ENCODE results near the gene EIF2S3.
A peak's percentile ranks its signal among the peaks of the same experiment; 100 is the strongest.

Gene EIF2S3

DNA sequence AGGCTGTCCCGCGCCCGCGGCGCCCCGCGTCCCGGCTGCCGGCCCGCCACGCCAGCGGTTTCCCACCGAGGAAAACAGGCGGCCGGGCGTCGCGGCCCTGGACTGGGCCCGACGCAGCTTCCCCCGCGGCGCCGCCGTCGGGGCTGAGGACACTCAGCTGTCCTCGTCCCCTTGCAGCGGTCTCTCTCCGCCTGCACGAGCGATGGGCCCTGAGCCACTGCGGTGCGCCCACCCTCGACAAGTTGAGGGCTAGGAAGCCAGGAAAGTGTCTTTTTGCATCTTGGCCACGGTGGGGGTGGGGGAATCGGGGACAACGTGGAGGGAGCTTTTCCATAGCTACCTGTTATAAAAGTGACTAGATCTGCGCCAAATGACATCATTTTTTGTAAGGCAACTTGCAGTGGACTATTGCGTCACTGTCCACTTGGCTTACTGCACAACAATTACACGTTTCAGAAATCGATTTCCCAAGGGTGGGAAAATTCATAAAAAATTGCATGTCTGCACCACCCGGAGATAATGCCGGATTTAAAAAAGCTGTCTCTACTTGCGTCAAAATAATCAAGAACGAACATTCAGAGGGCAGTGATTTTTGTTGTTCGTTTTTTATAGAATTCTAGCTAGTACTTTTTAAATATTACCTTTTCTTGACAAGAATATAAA, 28.9 kb upstream of the EIF2S3 start:
- Histone ChIP-seq H2AK5ac (ENCODE audit: low read length, severe bottlenecking) (peak overlapping the region; percentile 91), H3K27ac (ENCODE audit: low read length, poor library complexity, severe bottlenecking) (peak overlapping the region; percentile 86), H3K36me3 (ENCODE audit: control insufficient read depth in 1 of 2, insufficient read depth in 2 of 2, low read depth in 1 of 2, low read length in 2 of 2) (no peaks in the 10 kb centered on the region), H2BK12ac (ENCODE audit: low read length in 2 of 2) (no peak overlapping the region), H3K18ac (ENCODE audit: low read depth in 1 of 2, low read length in 2 of 2) (peak overlapping the region; percentile 52 to 91), H3K9ac (ENCODE audit: low read length) (peak overlapping the region; percentile 97), H3K23ac (ENCODE audit: low read length in 2 of 2) (no peak overlapping the region), H4K91ac (ENCODE audit: low read length) (peak overlapping the region; percentile 64), H3K4me2 (ENCODE audit: low read length, poor library complexity, severe bottlenecking) (peak overlapping the region; percentile 1), H4K8ac (ENCODE audit: low read length) (peak overlapping the region; percentile 78), H3K4me1 (ENCODE audit: control insufficient read depth, insufficient read depth, low read depth, low read length) (no peaks in the 10 kb centered on the region), H3K4me3 (ENCODE audit: insufficient read depth in 1 of 2, low read depth in 1 of 2, low read length in 2 of 2) (peak overlapping the region; percentile 74 to 84), H2BK5ac (ENCODE audit: low read depth, low read length, poor library complexity, severe bottlenecking) (peak overlapping the region; percentile 46), H3K27me3 (ENCODE audit: control insufficient read depth in 1 of 2, insufficient read depth in 1 of 2, low read length in 2 of 2) (peaks cover 0 to 25% of the 10 kb centered on the region in 2 experiments), H2BK15ac (ENCODE audit: low read depth, poor library complexity, severe bottlenecking) (no peak overlapping the region), H3K4ac (ENCODE audit: low read depth in 1 of 2, low read length in 2 of 2) (peak overlapping the region; percentile 35 to 95), H3K9me3 (ENCODE audit: control insufficient read depth, low read length) (no peaks in the 10 kb centered on the region), H3K79me1 (replicated peaks; ENCODE audit: low read length, poor library complexity, severe bottlenecking) (no peaks in the 10 kb centered on the region), H2BK120ac (ENCODE audit: low read depth, low read length) (no peak overlapping the region), H2AFZ (ENCODE audit: low read depth, low read length) (peak overlapping the region; percentile 82), H3K14ac (ENCODE audit: low read length in 2 of 2) (peak overlapping the region in 1 of 2 experiments; percentile 86)
- DNase-seq = peak; percentile 76
- WGBS = 2% methylated on average over 20 of the region's 46 CpGs

DNA sequence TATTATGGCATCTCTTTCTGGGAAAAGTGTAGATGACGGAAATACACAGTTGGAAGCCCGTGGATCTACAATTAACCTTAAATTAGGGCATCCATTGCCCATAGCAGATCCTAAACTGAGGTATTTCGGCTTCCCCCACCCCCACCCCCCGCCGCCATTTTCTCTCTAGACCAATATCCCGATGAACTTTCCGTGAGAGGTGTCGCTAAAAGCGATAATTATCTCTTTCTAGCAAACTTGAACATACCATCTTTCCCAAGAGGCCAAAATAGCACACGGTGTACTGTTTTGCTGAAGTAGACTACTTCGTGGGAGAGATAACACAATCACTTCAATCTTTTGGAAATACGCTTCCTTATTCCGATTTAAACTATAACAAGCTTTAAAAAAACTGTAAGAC, 28.3 kb upstream of the EIF2S3 start:
- no peaks in the 10 kb centered on the region for H3K9me3 ChIP-seq (ENCODE audit: control insufficient read depth, low read length)
- H3K27me3 ChIP-seq (ENCODE audit: control insufficient read depth in 1 of 2, insufficient read depth in 1 of 2, low read length in 2 of 2) = peaks cover 0 to 20% of the 10 kb centered on the region in 2 experiments
- H2BK15ac ChIP-seq (ENCODE audit: low read depth, poor library complexity, severe bottlenecking) = no peak overlapping the region
- H3K36me3 ChIP-seq (ENCODE audit: control insufficient read depth in 1 of 2, insufficient read depth in 2 of 2, low read depth in 1 of 2, low read length in 2 of 2) = no peaks in the 10 kb centered on the region
- no peak overlapping the region for H2AK5ac ChIP-seq (ENCODE audit: low read length, severe bottlenecking)
- no peak overlapping the region for H2AFZ ChIP-seq (ENCODE audit: low read depth, low read length)
- no peaks in the 10 kb centered on the region for H3K4me1 ChIP-seq (ENCODE audit: control insufficient read depth, insufficient read depth, low read depth, low read length)
- peak overlapping the region in 1 of 2 experiments; percentile 84 for H3K4me3 ChIP-seq (ENCODE audit: insufficient read depth in 1 of 2, low read depth in 1 of 2, low read length in 2 of 2)
- no peak overlapping the region for H3K18ac ChIP-seq (ENCODE audit: low read depth in 1 of 2, low read length in 2 of 2)
- peak overlapping the region; percentile 59 for H3K27ac ChIP-seq (ENCODE audit: low read length, poor library complexity, severe bottlenecking)
- no peak overlapping the region for H4K91ac ChIP-seq (ENCODE audit: low read length)
- H3K4me2 ChIP-seq (ENCODE audit: low read length, poor library complexity, severe bottlenecking) = no peak overlapping the region
- 29% methylated on average over 10 of the region's 13 CpGs for WGBS
- no peak overlapping the region for H2BK12ac ChIP-seq (ENCODE audit: low read length in 2 of 2)
- H3K4ac ChIP-seq (ENCODE audit: low read depth in 1 of 2, low read length in 2 of 2) = no peak overlapping the region
- no peak overlapping the region for H4K8ac ChIP-seq (ENCODE audit: low read length)
- peak; percentile 25 for DNase-seq
- H3K14ac ChIP-seq (ENCODE audit: low read length in 2 of 2) = no peak overlapping the region
- H3K23ac ChIP-seq (ENCODE audit: low read length in 2 of 2) = no peak overlapping the region
- H2BK5ac ChIP-seq (ENCODE audit: low read depth, low read length, poor library complexity, severe bottlenecking) = no peak overlapping the region
- no peaks in the 10 kb centered on the region for H3K79me1 ChIP-seq (replicated peaks; ENCODE audit: low read length, poor library complexity, severe bottlenecking)
- H3K9ac ChIP-seq (ENCODE audit: low read length) = peak overlapping the region; percentile 97
- no peak overlapping the region for H2BK120ac ChIP-seq (ENCODE audit: low read depth, low read length)

DNA sequence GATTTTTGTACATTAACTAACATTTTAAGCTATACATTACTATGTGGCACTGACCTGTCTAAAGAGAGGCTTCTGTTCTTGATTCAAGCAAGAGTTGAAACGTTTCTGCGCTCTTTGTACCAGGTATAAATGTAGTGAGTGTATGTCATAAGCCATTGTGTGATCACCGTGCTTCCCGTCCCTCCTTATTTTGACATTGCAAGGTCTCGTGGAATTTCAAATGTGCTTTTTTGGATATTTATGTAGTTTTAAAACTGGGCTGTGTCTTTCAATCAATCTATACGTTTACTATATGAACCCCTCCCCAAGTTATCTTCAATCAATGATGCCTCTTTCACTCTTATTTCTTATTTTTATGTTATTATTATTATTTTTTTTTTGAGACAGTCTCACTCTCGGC, 27.7 kb upstream of the EIF2S3 start, which contains the start of gene KLHL15:
Gene KLHL15 (minus strand): TSS at position 101 of the 400 bp plus-strand sequence. CDS start 20,493 bp downstream, outside the sequence.
- H2BK120ac ChIP-seq (ENCODE audit: low read depth, low read length) = no peak within 1 kb of the TSS
- H4K8ac ChIP-seq (ENCODE audit: low read length) = no peak within 1 kb of the TSS
- WGBS = 67% methylated on average over 2 of the region's 7 CpGs
- peak within 1 kb of the TSS; percentile 1 for H3K4me2 ChIP-seq (ENCODE audit: low read length, poor library complexity, severe bottlenecking)
- no peak within 1 kb of the TSS for H4K91ac ChIP-seq (ENCODE audit: low read length)
- peak within 1 kb of the TSS; percentile 86 for H3K27ac ChIP-seq (ENCODE audit: low read length, poor library complexity, severe bottlenecking)
- no peak within 1 kb of the TSS for H3K14ac ChIP-seq (ENCODE audit: low read length in 2 of 2)
- peak within 1 kb of the TSS; percentile 97 for H3K9ac ChIP-seq (ENCODE audit: low read length)
- H2AFZ ChIP-seq (ENCODE audit: low read depth, low read length) = no peak within 1 kb of the TSS
- H3K18ac ChIP-seq (ENCODE audit: low read depth in 1 of 2, low read length in 2 of 2) = no peak within 1 kb of the TSS
- peak within 1 kb of the TSS in 1 of 2 experiments; percentile 84 for H3K4me3 ChIP-seq (ENCODE audit: insufficient read depth in 1 of 2, low read depth in 1 of 2, low read length in 2 of 2)
- H3K9me3 ChIP-seq (ENCODE audit: control insufficient read depth, low read length) = no peaks in the 10 kb centered on the region
- H2BK15ac ChIP-seq (ENCODE audit: low read depth, poor library complexity, severe bottlenecking) = no peak within 1 kb of the TSS
- H2BK5ac ChIP-seq (ENCODE audit: low read depth, low read length, poor library complexity, severe bottlenecking) = no peak within 1 kb of the TSS
- peaks cover 0 to 20% of the 10 kb centered on the region in 2 experiments for H3K27me3 ChIP-seq (ENCODE audit: control insufficient read depth in 1 of 2, insufficient read depth in 1 of 2, low read length in 2 of 2)
- H2BK12ac ChIP-seq (ENCODE audit: low read length in 2 of 2) = no peak within 1 kb of the TSS
- no peak within 1 kb of the TSS for H3K23ac ChIP-seq (ENCODE audit: low read length in 2 of 2)
- no peaks in the 10 kb centered on the region for H3K4me1 ChIP-seq (ENCODE audit: control insufficient read depth, insufficient read depth, low read depth, low read length)
- no peaks in the 10 kb centered on the region for H3K36me3 ChIP-seq (ENCODE audit: control insufficient read depth in 1 of 2, insufficient read depth in 2 of 2, low read depth in 1 of 2, low read length in 2 of 2)
- peak within 1 kb of the TSS; percentile 91 for H2AK5ac ChIP-seq (ENCODE audit: low read length, severe bottlenecking)
- no peaks in the 10 kb centered on the region for H3K79me1 ChIP-seq (replicated peaks; ENCODE audit: low read length, poor library complexity, severe bottlenecking)
- no peak for DNase-seq
- H3K4ac ChIP-seq (ENCODE audit: low read depth in 1 of 2, low read length in 2 of 2) = peak within 1 kb of the TSS in 1 of 2 experiments; percentile 35

DNA sequence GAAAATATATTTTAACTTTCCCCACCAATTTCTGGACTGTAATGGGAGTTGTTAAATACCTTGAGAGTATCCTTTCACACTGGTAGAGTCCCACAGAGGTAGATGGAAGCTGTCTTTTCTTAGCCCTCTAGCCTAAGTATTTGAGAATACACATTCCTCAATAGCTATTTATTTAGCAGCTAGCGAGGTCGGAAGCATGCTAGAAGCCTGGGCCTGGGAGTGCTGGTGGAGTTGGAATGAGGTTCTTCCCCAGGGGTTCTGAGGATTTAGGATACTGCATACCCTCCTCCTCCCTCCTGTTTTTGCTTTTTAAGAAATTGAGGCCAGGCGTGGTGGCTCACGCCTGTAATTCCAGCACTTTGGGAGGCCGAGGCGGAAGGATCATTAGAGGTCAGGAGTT, 26.8 kb upstream of the EIF2S3 start:
- no peak overlapping the region for H3K4me3 ChIP-seq (ENCODE audit: insufficient read depth in 1 of 2, low read depth in 1 of 2, low read length in 2 of 2)
- no peak for DNase-seq
- no peaks in the 10 kb centered on the region for H3K79me1 ChIP-seq (replicated peaks; ENCODE audit: low read length, poor library complexity, severe bottlenecking)
- no peaks in the 10 kb centered on the region for H3K9me3 ChIP-seq (ENCODE audit: control insufficient read depth, low read length)
- no peak overlapping the region for H2BK120ac ChIP-seq (ENCODE audit: low read depth, low read length)
- 100% methylated on average over 4 of the region's 6 CpGs for WGBS
- no peak overlapping the region for H3K4me2 ChIP-seq (ENCODE audit: low read length, poor library complexity, severe bottlenecking)
- no peak overlapping the region for H3K14ac ChIP-seq (ENCODE audit: low read length in 2 of 2)
- H3K27ac ChIP-seq (ENCODE audit: low read length, poor library complexity, severe bottlenecking) = no peak overlapping the region
- H3K23ac ChIP-seq (ENCODE audit: low read length in 2 of 2) = no peak overlapping the region
- H2BK5ac ChIP-seq (ENCODE audit: low read depth, low read length, poor library complexity, severe bottlenecking) = no peak overlapping the region
- H2AFZ ChIP-seq (ENCODE audit: low read depth, low read length) = no peak overlapping the region
- no peak overlapping the region for H2AK5ac ChIP-seq (ENCODE audit: low read length, severe bottlenecking)
- no peak overlapping the region for H2BK15ac ChIP-seq (ENCODE audit: low read depth, poor library complexity, severe bottlenecking)
- H4K8ac ChIP-seq (ENCODE audit: low read length) = no peak overlapping the region
- H2BK12ac ChIP-seq (ENCODE audit: low read length in 2 of 2) = no peak overlapping the region
- peaks cover 0 to 20% of the 10 kb centered on the region in 2 experiments for H3K27me3 ChIP-seq (ENCODE audit: control insufficient read depth in 1 of 2, insufficient read depth in 1 of 2, low read length in 2 of 2)
- no peaks in the 10 kb centered on the region for H3K4me1 ChIP-seq (ENCODE audit: control insufficient read depth, insufficient read depth, low read depth, low read length)
- no peak overlapping the region for H3K4ac ChIP-seq (ENCODE audit: low read depth in 1 of 2, low read length in 2 of 2)
- no peak overlapping the region for H3K9ac ChIP-seq (ENCODE audit: low read length)
- no peak overlapping the region for H3K18ac ChIP-seq (ENCODE audit: low read depth in 1 of 2, low read length in 2 of 2)
- H4K91ac ChIP-seq (ENCODE audit: low read length) = no peak overlapping the region
- no peaks in the 10 kb centered on the region for H3K36me3 ChIP-seq (ENCODE audit: control insufficient read depth in 1 of 2, insufficient read depth in 2 of 2, low read depth in 1 of 2, low read length in 2 of 2)

Data from mesenchymal stem cell (in vitro differentiated cells and primary cell).